RKO (cell line): ENCODE measurements around the gene S100A2.

Source experiments
- DNase-seq: peaks from one replicate; pipeline ENCODE4 v3.0.0-alpha.2; 2016; ENCODE audit warnings: low spot score

Gene S100A2

DNA sequence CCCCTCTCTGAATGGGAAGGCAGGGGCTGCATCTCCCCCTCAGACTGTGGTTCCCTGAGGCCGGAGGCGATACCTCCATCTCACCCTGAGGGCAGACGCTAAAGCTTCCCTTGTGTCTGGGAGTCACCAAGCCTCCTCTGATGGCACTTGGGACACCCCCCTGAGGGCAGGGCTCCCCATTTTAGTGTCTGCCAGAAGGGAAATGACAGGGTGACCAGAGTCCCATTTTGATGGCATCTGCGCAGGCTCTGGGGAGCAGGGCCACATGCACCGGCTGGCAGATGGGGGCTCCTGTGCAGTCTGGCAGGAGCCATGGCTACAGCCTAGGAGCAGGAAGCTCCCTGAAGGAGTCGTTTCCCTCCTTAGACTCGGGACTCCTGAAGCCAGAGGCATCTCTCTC is 1.7 kb downstream of the S100A2 start:
- peak; percentile 54 for DNase-seq

DNA sequence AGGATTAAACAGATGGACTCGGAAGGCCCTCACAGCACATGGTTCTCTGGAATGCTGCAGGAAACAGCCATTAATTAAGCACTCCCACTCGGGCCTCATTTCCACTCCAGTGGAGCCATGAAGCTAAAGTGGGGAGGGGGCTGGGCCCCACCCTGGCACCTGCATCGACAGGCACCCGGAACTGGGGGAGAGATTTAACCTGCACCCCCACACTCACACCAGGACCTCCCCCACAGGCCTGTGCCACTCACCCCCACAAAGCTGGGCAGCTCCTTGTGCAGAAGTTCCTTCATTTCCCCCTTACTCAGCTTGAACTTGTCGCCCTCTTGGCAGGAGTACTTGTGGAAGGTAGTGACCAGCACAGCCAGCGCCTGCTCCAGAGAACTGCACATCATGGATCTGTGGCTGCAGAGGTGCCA is 2.2 kb downstream of the S100A2 start:
- peak; percentile 58 for DNase-seq

DNA sequence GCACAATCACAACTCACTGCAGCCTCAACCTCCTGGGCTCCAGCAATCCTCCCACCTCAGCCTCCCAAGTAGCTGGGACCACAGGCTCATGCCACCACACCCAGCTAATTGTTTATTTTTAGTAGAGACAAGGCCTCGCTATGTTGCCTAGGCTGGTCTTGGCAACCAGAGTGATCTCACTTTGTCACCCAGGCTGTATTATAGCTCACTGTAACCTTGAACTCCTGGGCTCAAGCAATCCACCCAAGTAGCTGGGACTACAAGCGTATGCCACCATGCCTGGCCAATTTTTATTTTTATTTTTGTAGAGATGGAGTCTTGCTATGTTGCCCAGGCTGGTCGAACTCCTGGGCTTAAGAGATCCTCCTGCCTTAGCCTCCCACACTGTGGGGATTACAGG is 3.6 kb downstream of the S100A2 start:
- DNase-seq: peak; percentile 60

DNA sequence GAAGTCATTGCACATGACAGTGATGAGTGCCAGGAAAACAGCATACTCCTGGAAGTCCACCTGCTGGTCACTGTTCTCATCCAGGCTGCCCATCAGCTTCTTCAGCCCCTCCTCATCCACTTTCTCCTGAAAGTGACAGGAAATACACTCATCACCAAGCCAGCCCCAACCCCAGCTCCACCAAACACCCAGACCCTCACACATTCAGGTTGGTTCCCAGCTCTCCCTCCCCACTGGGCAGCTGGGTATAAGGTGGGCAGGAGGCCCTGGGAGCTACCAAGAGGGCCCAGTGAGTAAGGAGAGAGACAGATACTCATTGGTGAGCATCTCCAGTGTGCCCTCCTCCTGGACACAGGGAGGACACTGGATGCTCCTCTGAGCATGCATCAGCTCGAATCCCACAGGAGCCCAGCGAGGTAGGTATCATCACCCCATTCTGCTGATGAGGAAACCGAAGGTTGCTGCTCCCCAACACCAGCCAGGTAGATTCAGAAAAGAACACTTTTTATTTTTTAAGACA is 4.1 kb downstream of the S100A2 start:
- DNase-seq: peak; percentile 78

DNA sequence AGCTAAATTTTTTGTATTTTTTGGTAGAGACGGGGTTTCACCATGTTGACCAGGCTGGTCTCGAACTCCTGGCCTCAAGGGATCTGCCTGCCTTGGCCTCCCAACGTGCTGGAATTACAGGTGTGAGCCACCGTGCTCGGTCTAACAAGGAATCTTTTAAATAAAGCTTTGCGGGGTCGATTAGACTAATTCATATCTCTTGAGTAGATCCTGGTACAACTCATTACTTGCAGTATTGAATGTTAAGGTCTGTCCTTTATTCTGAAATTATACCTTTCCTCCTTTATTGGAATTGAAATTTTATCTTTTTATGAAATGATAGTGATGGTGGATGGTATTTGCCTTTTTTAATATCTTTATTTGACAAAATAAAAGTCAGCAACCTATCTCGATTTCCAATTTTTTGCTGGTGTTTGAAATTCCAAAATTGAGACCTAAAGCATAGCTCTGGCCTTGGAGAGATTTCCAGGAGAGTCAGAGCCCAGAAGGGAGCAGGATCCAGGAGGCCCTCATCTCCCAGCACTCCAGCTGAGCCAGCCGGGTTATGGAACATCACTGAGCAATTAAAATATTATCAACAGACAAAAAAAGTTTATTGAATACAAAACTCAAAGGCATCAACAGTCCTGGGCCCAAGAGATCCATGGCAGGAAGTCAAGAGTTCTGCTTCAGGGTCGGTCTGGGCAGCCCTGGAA is 4.7 kb downstream of the S100A2 start:
- peak; percentile 67 for DNase-seq

DNA sequence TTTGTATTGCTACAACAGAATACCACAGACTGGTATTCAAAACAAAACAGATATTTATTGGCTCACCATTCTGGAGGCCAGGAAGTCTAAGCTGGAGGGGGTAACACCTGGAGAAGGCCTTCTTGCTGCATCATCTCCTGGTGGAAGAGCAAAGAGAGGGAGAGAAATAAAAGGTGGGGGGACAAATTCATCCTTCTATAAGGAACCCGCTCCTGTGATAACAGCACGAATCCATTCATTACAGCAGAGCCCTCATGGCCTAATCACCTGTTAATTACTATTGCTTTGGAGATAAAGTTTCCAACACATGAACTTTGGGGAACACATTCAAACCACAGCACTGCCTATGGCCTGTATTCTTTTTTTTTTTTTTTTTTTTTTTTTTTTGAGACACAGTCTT is 5.4 kb downstream of the S100A2 start:
- peak; percentile 26 for DNase-seq

DNA sequence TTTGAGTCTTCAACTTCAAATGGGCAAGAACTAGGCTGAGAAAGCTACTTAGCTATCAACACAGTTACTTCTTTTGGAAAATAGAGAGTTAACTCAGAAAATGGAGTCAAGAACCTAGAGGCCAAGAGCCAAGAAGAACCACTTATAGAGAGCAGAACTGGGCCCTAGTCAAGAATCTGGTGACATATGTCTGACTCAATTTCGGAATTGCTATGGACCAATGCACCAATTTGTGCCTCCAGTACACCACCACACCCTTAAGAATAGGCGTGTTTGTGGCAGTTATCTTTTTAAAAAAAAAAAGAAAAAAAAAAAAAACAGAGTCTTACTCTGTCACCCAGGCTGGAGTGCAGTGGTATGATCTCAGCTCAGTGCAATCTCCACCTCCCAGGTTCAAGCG is 7.8 kb downstream of the S100A2 start:
- DNase-seq: no peak

DNA sequence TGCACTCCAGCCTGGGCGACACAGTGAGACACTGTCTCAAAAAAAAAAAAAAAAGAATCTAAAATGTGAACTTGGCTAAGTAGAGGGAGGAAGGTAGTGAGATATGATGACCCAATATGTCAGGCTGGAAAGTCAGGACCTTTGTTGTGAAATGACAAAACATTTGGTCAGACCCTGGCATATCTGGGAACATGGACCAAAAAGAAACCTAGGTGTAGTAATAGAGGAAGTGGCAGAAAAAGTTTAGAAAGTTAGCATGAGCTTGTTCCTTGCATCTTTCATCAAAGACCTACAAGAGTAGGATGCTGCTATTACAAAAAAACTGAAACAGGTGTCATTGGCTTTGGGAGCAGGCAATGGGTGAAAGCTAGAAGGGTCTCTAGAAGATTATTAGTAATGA is 9.3 kb downstream of the S100A2 start:
- no peak for DNase-seq

DNA sequence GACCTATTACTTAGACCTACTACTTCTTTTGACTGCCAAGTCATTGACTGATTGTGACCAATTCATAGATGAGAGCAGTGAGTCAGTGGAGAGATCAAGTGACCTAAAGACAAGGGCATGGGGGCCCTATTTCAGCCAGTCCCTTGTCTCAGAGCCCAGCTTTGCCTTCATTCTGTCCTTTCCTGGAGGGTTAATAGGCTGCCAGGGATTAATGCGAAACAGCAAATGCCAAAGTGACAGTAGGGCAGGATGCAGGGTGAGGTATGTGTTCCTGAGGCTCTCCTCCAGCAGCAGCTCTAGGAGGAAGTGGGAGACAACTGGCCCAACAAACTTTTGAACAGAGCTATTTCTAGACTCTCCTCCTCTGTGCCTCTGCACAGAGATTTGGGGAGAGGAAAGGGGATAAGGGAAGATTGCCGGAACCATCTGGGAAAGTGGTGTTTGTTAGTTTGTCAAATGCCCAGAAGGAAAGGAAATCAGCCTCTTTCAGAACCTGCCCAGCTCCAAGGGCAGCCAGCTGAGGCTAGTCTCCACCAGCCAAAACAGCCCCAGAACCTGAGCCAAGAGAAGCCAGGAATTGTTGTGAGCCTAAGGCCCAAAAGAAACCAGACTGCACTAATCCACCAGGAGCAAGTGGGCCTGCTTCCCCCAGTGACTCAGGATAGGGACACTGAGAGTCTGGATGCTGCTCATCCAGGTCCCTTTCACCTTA is 11.7 kb downstream of the S100A2 start:
- DNase-seq: no peak

DNA sequence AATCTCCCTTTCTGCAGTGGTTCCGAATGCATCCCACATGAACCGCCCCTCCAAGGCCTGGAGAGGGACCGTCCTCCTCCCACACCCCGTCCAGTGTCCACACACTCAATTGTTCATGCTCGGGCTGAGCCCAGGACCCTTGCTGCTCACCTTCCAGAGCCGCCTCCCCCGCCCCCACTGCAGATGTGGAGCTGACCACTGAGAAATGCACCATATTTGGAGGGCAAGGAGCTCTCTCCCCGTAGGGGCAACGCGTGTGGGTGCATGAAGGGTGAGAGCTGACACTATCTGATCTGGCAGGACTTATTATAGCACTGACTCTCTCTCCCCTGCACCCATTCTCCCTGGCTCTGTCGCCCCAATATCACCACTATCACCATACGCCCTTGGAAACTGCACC is 12.5 kb downstream of the S100A2 start:
- no peak for DNase-seq

DNA sequence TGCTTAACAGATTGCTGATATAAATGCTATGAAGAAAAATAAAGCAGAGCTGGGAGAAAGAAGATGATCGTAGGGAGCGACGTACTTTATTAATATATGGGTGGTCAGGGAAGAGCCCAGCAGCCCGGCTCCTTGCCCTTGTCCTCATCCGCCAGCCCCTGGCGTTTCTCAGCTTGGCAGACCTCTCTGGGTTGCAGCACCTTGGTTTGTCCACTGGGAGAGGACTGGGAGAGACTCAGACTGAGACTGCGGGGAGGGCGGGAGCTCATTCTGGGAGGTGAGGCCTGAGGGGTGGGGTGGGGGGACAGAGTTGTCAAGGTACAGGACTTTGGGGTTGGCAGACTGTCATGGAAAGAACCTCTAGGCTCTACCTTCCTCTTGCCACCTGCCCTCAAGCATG is 13.3 kb downstream of the S100A2 start:
- no peak for DNase-seq

DNA sequence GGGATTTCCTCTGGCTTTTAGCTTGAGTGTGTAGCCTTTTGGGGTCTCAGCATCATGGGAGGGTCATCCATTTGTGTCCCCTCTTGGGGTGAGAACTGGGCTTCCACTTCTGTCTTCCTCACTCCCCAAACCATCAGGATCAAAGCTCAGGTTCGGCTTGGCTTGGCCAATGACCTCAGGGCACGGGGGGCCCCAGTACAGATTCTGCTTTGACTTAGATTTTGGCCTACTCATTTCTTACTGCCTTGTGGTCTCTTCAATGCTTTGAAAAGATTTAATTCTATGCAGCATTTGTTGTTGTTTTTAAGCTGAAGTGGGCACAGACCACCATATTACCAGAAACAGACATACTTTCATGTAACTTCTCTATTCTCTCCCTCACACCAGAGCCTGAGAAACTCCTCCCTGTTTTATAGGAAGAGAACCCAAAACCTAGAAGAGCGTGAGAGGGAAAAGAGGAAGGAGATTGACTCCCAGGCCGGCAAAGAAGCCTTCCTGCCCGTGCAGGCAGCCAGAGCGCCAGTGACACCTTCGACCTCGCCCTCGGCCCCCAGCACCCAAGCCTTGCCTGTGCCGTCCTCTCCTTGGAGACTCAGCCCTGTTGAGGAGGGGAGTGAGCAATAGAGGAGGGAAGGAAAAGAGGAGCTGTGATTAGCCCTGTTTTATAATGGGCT is 14.7 kb downstream of the S100A2 start:
- DNase-seq: no peak

DNA sequence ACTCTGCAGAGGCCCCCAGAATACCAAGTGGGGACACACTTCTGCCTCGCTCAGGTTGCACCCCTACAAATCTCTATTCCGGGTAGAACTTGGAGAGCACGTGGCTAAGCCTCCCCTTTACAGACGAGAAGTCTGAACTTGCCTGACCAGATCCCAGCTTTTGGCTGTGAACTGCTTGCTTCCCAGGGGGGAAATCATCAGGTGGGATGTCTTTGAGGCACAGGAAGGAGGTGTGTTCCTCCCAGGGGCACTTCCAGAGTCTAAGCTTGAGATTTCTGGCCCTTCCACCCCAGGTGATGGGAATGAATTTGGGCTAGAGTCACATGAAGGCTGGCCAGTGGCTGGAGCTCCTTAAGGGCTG is 15.3 kb downstream of the S100A2 start:
- no peak for DNase-seq

DNA sequence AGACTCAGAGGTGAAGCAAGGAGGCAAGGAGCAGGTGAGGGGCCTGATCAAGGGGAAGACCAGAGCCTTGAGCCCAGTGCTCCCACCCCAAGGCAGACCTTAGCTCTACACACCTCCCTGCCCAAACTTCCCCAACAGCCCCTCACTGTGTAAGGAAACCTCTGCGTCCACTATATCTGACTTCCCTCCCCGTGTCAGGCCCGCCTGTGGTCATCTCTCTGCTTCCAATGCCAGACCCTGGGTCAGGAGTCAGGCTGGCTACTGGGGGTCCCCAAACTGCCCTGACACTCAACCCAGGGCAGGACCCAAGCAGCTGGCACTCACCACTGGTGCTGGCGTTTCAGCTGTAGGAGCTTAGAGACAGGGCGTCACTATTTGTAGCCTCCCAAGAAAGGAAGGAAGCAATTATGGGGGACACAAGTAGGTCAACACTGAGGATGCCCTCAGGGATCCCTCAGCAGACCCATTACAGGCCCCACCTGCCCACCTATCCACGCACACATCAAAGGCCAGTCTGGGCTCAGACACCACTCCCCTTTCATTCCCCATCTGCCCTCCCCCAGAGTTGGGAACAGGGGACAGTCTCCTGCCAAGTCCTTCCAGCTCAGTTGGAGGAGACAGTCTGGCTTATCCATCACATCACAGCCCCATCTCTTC is 15.8 kb downstream of the S100A2 start:
- DNase-seq: no peak

DNA sequence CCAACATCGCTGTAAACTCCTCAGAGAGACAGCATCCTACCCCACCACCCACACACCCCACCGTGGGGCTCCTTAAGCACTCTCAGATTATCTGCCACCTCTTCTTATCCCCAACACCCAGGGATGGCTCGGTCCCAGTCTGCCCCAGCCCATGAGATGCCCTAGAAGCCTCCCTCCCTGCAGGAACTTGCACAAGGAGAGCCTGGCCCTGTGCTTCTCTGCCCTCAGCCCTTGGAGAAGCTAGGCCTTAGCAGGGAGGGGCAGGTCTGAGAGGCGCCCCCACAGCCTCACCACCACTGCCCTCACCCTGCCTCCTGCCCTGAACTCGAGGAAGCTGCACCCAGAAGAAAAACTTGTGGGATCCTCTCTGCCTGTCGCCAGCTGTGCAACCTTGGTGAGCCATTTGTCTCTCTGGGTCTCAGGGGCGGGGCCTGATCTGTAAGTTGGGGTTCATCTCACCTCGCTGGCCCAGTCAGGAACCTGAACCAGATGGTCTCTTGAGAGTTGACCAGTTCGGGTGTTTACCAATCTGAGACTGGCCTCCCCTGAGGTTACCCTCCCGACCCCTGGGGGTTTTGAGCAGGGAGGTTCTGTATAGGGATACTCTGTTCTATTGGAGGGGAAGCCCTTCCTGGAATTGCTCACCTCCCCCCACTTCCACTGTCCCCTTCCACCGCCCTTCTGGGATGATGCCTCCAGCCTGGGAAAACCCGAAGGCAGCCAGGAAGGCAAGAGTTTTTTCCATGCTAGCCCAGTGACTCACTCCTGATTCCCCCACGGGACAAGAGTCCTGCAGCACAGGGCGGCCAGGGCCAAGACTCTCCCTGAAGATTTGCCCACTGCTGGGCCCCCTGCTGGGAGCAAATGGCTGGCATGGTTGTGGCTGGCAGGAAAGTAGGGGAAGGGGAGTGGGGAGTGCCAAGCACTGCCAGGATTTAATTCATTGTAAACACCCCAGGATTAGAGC is 16.6 kb downstream of the S100A2 start, which contains the start of gene S100A3:
S100A3 (minus strand) TSS at position 537 of the 967 bp plus-strand sequence. CDS start 773 bp downstream, outside the sequence.
- no peak for DNase-seq

DNA sequence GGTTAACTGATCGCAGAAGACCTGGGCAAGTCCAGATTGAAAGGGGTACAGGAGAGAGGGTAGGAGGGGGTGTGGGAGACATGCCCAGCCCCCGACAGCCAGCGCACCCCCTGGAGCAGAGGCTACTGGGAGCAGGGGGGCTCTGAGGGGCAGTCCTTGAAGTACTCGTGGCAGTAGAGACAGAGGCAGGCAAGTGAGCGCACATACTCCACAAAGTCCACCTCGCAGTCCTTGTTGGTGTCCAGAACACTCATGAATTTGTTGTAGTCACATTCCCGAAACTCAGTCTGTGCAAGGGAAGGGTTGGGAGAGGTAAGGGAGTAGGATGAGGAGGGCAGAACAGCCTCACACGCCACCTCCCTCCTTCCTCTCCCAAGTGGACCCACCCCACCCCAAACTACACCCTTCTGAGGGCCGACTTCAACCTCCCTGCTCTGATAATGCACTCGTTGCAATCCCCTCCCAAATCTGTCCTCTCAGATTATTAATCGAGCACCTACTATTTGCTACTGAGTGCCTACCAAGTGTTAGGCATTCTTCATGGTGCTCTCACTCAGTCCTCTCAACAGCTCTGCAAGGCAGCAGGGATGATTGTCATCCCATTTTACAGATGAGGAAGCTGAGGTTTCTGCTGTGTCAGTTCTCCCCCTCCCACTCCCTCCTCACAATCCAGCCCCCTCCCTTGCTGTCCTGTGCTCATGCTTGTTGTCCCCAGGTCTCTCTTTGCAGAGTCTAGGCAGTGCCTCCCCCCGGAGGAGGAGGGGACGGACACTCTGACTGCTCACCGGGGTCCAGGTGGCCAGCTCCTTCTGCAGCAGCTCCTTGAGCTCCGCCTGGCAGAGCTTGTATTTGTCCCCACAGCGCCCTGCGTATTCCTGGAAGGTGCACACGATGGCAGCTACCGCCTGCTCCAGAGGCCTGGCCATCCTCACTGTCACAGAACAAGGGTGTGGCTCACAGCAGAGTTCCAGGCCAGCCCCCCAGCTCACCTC is 17.8 kb downstream of the S100A2 start:
- no peak for DNase-seq

DNA sequence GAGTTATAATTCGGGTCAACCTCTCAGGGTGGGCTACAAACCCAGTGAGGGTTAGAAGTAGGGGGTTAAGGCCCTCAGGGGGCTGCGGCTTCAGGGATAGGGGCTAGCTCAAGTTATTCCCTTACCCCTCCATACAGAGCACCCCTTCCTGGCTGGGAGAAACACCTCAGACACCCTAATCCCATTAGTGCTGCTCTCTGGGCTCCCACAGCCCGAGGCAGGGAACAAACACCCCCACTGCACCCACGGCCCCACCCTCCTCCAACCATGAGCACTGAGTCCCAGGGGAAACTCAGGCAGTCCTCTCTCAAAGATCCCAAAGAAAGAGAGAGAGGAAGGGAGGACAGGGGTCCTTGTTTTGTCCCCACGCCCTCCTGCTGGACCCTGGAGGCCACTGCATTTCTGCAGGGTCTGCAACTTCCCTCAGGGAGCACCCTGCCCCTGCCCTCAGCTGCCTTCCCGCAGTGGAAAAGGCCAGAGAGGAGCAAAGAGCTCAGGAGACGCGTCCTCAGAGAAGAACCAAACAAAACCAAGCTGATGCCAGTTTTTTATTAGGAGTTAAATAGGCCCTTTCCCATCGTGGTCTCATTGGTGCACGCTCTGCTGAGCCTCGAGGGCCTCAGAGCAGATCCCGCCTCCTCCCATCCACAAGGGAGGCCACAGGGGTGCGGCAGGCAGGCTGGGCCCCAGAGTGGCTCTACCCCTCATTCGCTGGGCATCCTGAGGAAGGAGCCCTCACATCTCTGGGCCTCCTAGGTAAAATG is 18.7 kb downstream of the S100A2 start:
- no peak for DNase-seq

DNA sequence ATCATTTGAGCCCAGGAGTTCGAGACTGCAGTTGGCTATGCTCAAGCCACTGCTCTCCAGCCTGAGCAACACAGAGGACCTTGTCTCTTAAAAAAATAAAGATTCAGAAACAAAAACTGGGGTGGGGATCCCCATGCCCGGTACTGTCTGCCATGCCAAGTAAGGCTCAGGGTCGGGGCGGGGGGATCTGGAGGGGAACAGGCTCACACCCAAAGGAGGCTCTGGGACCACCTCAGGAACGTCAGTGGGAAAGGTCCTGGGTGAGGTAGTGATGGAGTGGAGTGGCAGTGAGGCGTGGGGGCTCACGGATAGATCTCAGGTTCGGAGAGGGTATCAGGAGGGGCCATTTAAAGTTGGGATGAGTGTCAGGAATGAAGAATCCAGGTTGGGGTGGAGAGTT is 19.3 kb downstream of the S100A2 start:
- no peak for DNase-seq
